ENCODE measurements around the gene PAXX. TPM values are rescaled to one million over a fixed set of nuclear protein-coding genes. Genes with fewer than 3 reads are reported as not detected.
A peak's percentile ranks its signal among the peaks of the same experiment; 100 is the strongest.

The PAXX gene
- total and polyA plus RNA-seq, 2 donors (not counting 1 experiment from before 2014, with no cell fraction given): 74.8 to 167 TPM

DNA sequence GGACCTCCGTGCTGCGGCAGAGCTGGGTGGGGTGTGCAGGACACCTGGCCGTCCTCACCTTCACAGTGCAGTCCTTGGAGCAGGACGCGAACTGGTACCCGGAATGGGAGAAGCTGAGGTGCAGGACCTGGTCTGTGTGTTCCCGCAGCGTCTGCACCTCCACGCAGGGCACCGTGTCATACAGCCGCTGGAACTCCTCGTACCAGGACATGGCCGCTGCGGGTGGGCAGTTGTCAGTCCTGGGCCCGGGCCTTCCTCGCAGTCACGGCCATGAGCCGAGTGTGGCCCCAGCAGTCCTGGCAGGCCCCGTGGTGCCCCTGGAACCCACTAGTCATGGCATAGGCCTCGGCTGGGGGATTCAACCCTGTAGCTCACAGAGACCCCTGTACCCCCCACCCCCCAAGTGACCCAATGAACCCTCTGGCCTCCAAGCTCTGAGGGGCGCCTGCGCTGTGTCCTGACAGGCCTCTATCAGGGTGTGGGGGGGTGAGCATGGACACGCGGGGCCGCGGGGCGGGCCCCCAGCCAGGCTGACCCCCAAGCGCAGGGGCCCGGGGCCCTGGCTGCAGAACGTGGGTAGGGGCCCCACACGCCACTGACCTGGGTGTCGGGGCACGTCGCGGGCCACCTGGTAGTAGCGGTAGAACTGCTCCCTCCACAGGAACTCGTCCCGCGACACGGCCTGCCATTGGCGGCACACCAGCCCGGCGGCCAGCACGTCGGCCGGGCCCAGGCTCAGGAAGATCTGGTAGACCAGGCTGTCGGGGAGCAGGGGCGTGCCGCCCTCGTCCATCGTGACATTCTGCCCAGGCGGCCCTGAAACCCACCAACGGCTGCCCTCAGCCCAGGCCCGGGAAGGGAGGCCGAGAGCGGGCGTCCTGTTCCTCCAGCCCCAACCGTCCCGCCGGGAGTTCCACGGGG is 48.7 kb upstream of the PAXX start:
- WGBS (ENCODE audit: insufficient coverage): 28% methylated on average over 56 of the region's 61 CpGs
- Histone ChIP-seq H3K9me3 (ENCODE audit: control extremely low read depth in 1 of 3, control insufficient read depth in 2 of 3, insufficient read depth in 1 of 3, low read length in 2 of 3) (no peaks in the 10 kb centered on the region), H2AFZ (ENCODE audit: insufficient read depth, low read depth, low read length, poor library complexity, severe bottlenecking) (peak overlapping the region; percentile 60), H3K9ac (ENCODE audit: low read length) (peak overlapping the region; percentile 69), H3K36me3 (replicated peaks in 1 of 2; ENCODE audit: control extremely low read depth in 1 of 2, control insufficient read depth in 1 of 2, extremely low read depth in 1 of 2, insufficient read depth in 2 of 2, low read length in 1 of 2) (peaks cover 2 to 36% of the 10 kb centered on the region in 2 experiments), H3K4me1 (ENCODE audit: control insufficient read depth in 2 of 2, insufficient read depth in 2 of 2, low read length in 2 of 2) (peaks cover 6 to 22% of the 10 kb centered on the region in 2 donors), H3K79me2 (ENCODE audit: control insufficient read depth, insufficient read depth, low read length) (peaks cover 22% of the 10 kb centered on the region), H3K27ac (ENCODE audit: low read length in 2 of 2) (peak overlapping the region in 1 of 2 donors; percentile 48), H3K4me2 (replicated peaks; ENCODE audit: low read depth, low read length, poor library complexity, severe bottlenecking) (peak overlapping the region; percentile 81), H3K27me3 (replicated peaks in 1 of 4; ENCODE audit: control extremely low read depth in 1 of 4, control insufficient read depth in 3 of 4, insufficient read depth in 4 of 4, low read length in 3 of 4) (no peaks in the 10 kb centered on the region), H4K20me1 (ENCODE audit: control insufficient read depth, insufficient read depth, low read length, poor library complexity, severe bottlenecking) (peaks cover 45% of the 10 kb centered on the region), H3K4me3 (ENCODE audit: control extremely low read depth in 1 of 5, extremely low read depth in 1 of 5, insufficient read depth in 1 of 5, low read depth in 2 of 5, low read length in 4 of 5) (peak overlapping the region; percentile 47 to 72 (median 63))
- DNase-seq: no peak
- ChIA-PET CTCF (interaction anchor here (0.6 to 2.4 kb wide), 7 partner anchors 49 to 296 kb away, joined by 3 to 10 read pairs (median 6); partner anchors contain the start of genes AJM1 and PAXX), POLR2A (interaction anchor here (0.6 to 1.0 kb wide), 3 partner anchors 46 to 66 kb away, joined by 3 to 6 read pairs (median 3); partner anchors contain the start of gene TRAF2)
- no peak for ATAC-seq (ENCODE audit: low read depth)
- H3K27ac Mint-ChIP-seq: peak overlapping the region; percentile 75
- peaks cover 9% of the 10 kb centered on the region for H3K4me1 Mint-ChIP-seq
- peak overlapping the region; percentile 80 for H3K4me3 Mint-ChIP-seq
- H3K9me3 Mint-ChIP-seq (ENCODE audit: insufficient read depth): no peaks in the 10 kb centered on the region
- no peaks in the 10 kb centered on the region for H3K27me3 Mint-ChIP-seq
- TF ChIP-seq EZH2 (IDR thresholded peaks at IDR 0.05; ENCODE audit: borderline replicate concordance, insufficient read depth, low read depth, low read length, poor library complexity, severe bottlenecking): no peak
- no peak for TF ChIP-seq CTCF (IDR thresholded peaks at IDR 0.05)
- intact Hi-C loops (cut with micrococcal nuclease): loop anchor here (1.0 to 2.0 kb wide), 6 partner anchors 41 to 153 kb away; partner anchors contain the start of genes PAXX, PHPT1, TMEM141 and TRAF2
